ENCODE results near the gene JMJD7. TPM values are rescaled to one million over a fixed set of nuclear protein-coding genes. Genes with fewer than 3 reads are reported as not detected.

JMJD7 gene
- total RNA-seq, 6 donors from 2014 or later = 14.4 to 41.5 (median 31.2) TPM

- WGBS, 2 donors = 94 to 100% methylated on average over 2 to 8 of the region's 10 CpGs
- DNase-seq = peak in 1 of 2 donors; percentile 64
- ATAC-seq (ENCODE audit: low FRiP score in 2 of 2) = no peak
- no peak for TF ChIP-seq POLR2A (IDR thresholded peaks at IDR 0.05)
- TF ChIP-seq POLR2AphosphoS5 (IDR thresholded peaks at IDR 0.05) = no peak
- TF ChIP-seq CTCF (IDR thresholded peaks at IDR 0.05) = no peak
- TF ChIP-seq EP300 (IDR thresholded peaks at IDR 0.05) = no peak
- no peak overlapping the region for H3K4me3 ChIP-seq
- peaks cover 4 to 78% (median 57%) of the 10 kb centered on the region in 4 donors for H3K36me3 ChIP-seq
- H3K4me1 ChIP-seq = peaks cover 0 to 13% (median 6%) of the 10 kb centered on the region in 4 donors
- H3K27me3 ChIP-seq = no peaks in the 10 kb centered on the region
- no peaks in the 10 kb centered on the region for H3K9me3 ChIP-seq
- H3K27ac ChIP-seq = no peak overlapping the region
These were observed 15.7 kb downstream of the JMJD7 start for GRCh38 chr15:41843571-41843970.

GRCh38 chr15:41844814-41845213, 16.9 kb downstream of the JMJD7 start:
- no peak for ATAC-seq (ENCODE audit: low FRiP score in 2 of 2)
- H3K27me3 ChIP-seq = no peaks in the 10 kb centered on the region
- peaks cover 0 to 5% (median 2%) of the 10 kb centered on the region in 4 donors for H3K4me1 ChIP-seq
- no peak overlapping the region for H3K27ac ChIP-seq
- WGBS, 2 donors = 76 to 87% methylated on average over 5 to 12 of the region's 12 CpGs
- H3K9me3 ChIP-seq = no peaks in the 10 kb centered on the region
- TF ChIP-seq POLR2A (IDR thresholded peaks at IDR 0.05) (no peak), CTCF (IDR thresholded peaks at IDR 0.05) (no peak)
- peaks cover 4 to 83% (median 59%) of the 10 kb centered on the region in 4 donors for H3K36me3 ChIP-seq
- H3K4me3 ChIP-seq = no peak overlapping the region
- DNase-seq = peak in 1 of 2 donors; percentile 77

GRCh38 chr15:41847206-41847605, 19.3 kb downstream of the JMJD7 start:
- no peaks in the 10 kb centered on the region for H3K9me3 ChIP-seq
- ATAC-seq (ENCODE audit: low FRiP score in 2 of 2) = no peak
- peaks cover 5 to 27% (median 15%) of the 10 kb centered on the region in 4 donors for H3K4me1 ChIP-seq
- no peak overlapping the region for H3K27ac ChIP-seq
- no peak for TF ChIP-seq POLR2A (IDR thresholded peaks at IDR 0.05)
- no peak for TF ChIP-seq CTCF (IDR thresholded peaks at IDR 0.05)
- no peaks in the 10 kb centered on the region for H3K27me3 ChIP-seq
- no peak overlapping the region for H3K4me3 ChIP-seq
- WGBS, 2 donors = 89 to 92% methylated on average over 13 to 14 of the region's 14 CpGs
- peak in 1 of 2 donors; percentile 61 for DNase-seq
- peaks cover 4 to 65% (median 47%) of the 10 kb centered on the region in 4 donors for H3K36me3 ChIP-seq

GRCh38 chr15:41847981-41848380, 20.1 kb downstream of the JMJD7 start:
- no peaks in the 10 kb centered on the region for H3K27me3 ChIP-seq
- WGBS, 2 donors = 97 to 98% methylated on average over 7 to 9 of the region's 9 CpGs
- DNase-seq (no peak), ATAC-seq (ENCODE audit: low FRiP score in 2 of 2) (no peak)
- H3K9me3 ChIP-seq = no peaks in the 10 kb centered on the region
- H3K4me1 ChIP-seq = peaks cover 5 to 34% (median 18%) of the 10 kb centered on the region in 4 donors
- H3K4me3 ChIP-seq = no peak overlapping the region
- H3K27ac ChIP-seq = no peak overlapping the region
- H3K36me3 ChIP-seq = peaks cover 4 to 60% (median 47%) of the 10 kb centered on the region in 4 donors
- TF ChIP-seq CTCF (IDR thresholded peaks at IDR 0.05) = no peak
- TF ChIP-seq POLR2A (IDR thresholded peaks at IDR 0.05) = no peak
- TF ChIP-seq POLR2AphosphoS5 (IDR thresholded peaks at IDR 0.05) = no peak
- no peak for TF ChIP-seq EP300 (IDR thresholded peaks at IDR 0.05)

- TF ChIP-seq POLR2A (IDR thresholded peaks at IDR 0.05) = no peak
- no peak for TF ChIP-seq POLR2AphosphoS5 (IDR thresholded peaks at IDR 0.05)
- Histone ChIP-seq H3K4me3 (no peak overlapping the region), H3K27me3 (no peaks in the 10 kb centered on the region), H3K4me1 (peaks cover 5 to 40% (median 20%) of the 10 kb centered on the region in 4 donors), H3K36me3 (peaks cover 4 to 55% (median 41%) of the 10 kb centered on the region in 4 donors), H3K27ac (no peak overlapping the region), H3K9me3 (no peaks in the 10 kb centered on the region)
- WGBS, 2 donors = 78 to 89% methylated on average over 10 of the region's 10 CpGs
- DNase-seq (peak in 1 of 2 donors; percentile 23), ATAC-seq (ENCODE audit: low FRiP score in 2 of 2) (no peak)
These were observed 20.7 kb downstream of the JMJD7 start for GRCh38 chr15:41848631-41849030.
